H9 (cell line): Measurements from ENCODE around the gene YAP1. TPM values are rescaled to one million over a fixed set of nuclear protein-coding genes. Genes with fewer than 3 reads are reported as not detected.

Experiments
- DNase-seq: peaks from one replicate; pipeline ENCODE4 v3.0.0-alpha.2; 2017
- H2AFZ ChIP-seq: one replicate; pipeline ENCODE4 v1.6.1; 2013; ENCODE audit warnings: mild to moderate bottlenecking, low read length, control low read depth, moderate library complexity
- H2AK5ac ChIP-seq: 2 replicates; pipeline ENCODE4 v1.6.1; 2013; ENCODE audit warnings: low read length, control low read depth, mixed read lengths; ENCODE audit not compliant: insufficient read length
- H2BK120ac ChIP-seq: one replicate; pipeline ENCODE4 v1.6.1; 2013; ENCODE audit warnings: low read depth, mild to moderate bottlenecking, low read length, control low read depth, inconsistent platforms; ENCODE audit not compliant: poor library complexity, severe bottlenecking
- H2BK12ac ChIP-seq: 2 replicates; pipeline ENCODE4 v1.6.1; 2013; ENCODE audit warnings: low read length, control low read depth, mixed read lengths, low read depth; ENCODE audit not compliant: insufficient read length
- H2BK15ac ChIP-seq: 2 replicates; pipeline ENCODE4 v1.6.1; 2013; ENCODE audit warnings: low read depth, low read length, control low read depth
- H2BK20ac ChIP-seq: one replicate; pipeline ENCODE4 v1.6.1; 2013; ENCODE audit warnings: low read depth, mild to moderate bottlenecking, low read length, control low read depth, inconsistent platforms; ENCODE audit not compliant: poor library complexity, severe bottlenecking
- H2BK5ac ChIP-seq: 2 replicates; pipeline ENCODE4 v1.6.1; 2013; ENCODE audit warnings: low read length, control low read depth, mixed read lengths; ENCODE audit not compliant: insufficient read length
- H3K14ac ChIP-seq: 2 replicates; pipeline ENCODE4 v1.6.1; 2013; ENCODE audit warnings: low read length, control low read depth; ENCODE audit not compliant: insufficient read depth
- H3K18ac ChIP-seq: 2 replicates; pipeline ENCODE4 v1.6.1; 2013; ENCODE audit warnings: low read depth, mild to moderate bottlenecking, mixed read lengths, low read length, control low read depth; ENCODE audit not compliant: insufficient read length
- H3K23ac ChIP-seq: 2 replicates; pipeline ENCODE4 v1.6.1; 2013; ENCODE audit warnings: low read length, control low read depth, mixed read lengths, low read depth; ENCODE audit not compliant: insufficient read length
- H3K23me2 ChIP-seq: 2 replicates; pipeline ENCODE4 v1.6.1; 2013; ENCODE audit warnings: low read depth, mild to moderate bottlenecking, mixed read lengths, low read length, control low read depth; ENCODE audit not compliant: insufficient read length, poor library complexity, severe bottlenecking
- H3K27ac ChIP-seq: 2 replicates; pipeline ENCODE4 v1.5.1; 2013; ENCODE audit warnings: low read length, control low read depth, mixed read lengths, low read depth; ENCODE audit not compliant: insufficient read length
- H3K27me3 ChIP-seq: 2 replicates; pipeline ENCODE4 v1.6.1; 2013; ENCODE audit warnings: low read length, control low read depth, inconsistent platforms; ENCODE audit not compliant: insufficient read depth
- H3K4ac ChIP-seq: 2 replicates; pipeline ENCODE4 v1.6.1; 2013; ENCODE audit warnings: low read depth, mild to moderate bottlenecking, control low read depth, inconsistent platforms, low read length, moderate library complexity
- H3K4me1 ChIP-seq: 2 replicates; pipeline ENCODE4 v1.6.1; 2013; ENCODE audit warnings: low read length, control low read depth, inconsistent platforms; ENCODE audit not compliant: insufficient read depth
- H3K4me2 ChIP-seq: 2 replicates; pipeline ENCODE4 v1.6.1; 2013; ENCODE audit warnings: low read length, control low read depth, mixed read lengths; ENCODE audit not compliant: insufficient read length, insufficient read depth
- H3K56ac ChIP-seq: 2 replicates; pipeline ENCODE4 v1.6.1; 2013; ENCODE audit warnings: low read depth, mild to moderate bottlenecking, mixed read lengths, low read length, control low read depth; ENCODE audit not compliant: insufficient read length
- H3K79me1 ChIP-seq: 2 replicates; pipeline ENCODE4 v1.6.1; 2013; ENCODE audit warnings: low read depth, mild to moderate bottlenecking, moderate library complexity, low read length, control low read depth, inconsistent platforms; ENCODE audit not compliant: insufficient read depth, poor library complexity, severe bottlenecking
- H3K79me2 ChIP-seq: 2 replicates; pipeline ENCODE4 v1.6.1; 2013; ENCODE audit warnings: low read length, control low read depth, inconsistent platforms; ENCODE audit not compliant: insufficient read depth
- H3K9ac ChIP-seq: 2 replicates; pipeline ENCODE4 v1.6.1; 2013; ENCODE audit warnings: low read length, control low read depth, mixed read lengths; ENCODE audit not compliant: insufficient read length; ENCODE audit errors: extremely low read depth
- H3K9me3 ChIP-seq: one replicate; pipeline ENCODE4 v1.6.1; 2013; ENCODE audit warnings: low read depth, low read length, inconsistent platforms; ENCODE audit not compliant: control insufficient read depth
- H3T11ph ChIP-seq: one replicate; pipeline ENCODE4 v1.6.1; 2013; ENCODE audit warnings: mild to moderate bottlenecking, low read length, control low read depth, inconsistent platforms
- H4K20me1 ChIP-seq: one replicate; pipeline ENCODE4 v1.6.1; 2013; ENCODE audit not compliant: control insufficient read depth, insufficient read length, insufficient read depth
- H4K5ac ChIP-seq: 2 replicates; pipeline ENCODE4 v1.6.1; 2013; ENCODE audit warnings: low read depth, mild to moderate bottlenecking, mixed read lengths, low read length, control low read depth; ENCODE audit not compliant: insufficient read length
- H4K8ac ChIP-seq: replicated peaks from 2 replicates; pipeline ENCODE4 v1.6.1; 2013; ENCODE audit warnings: low read length, control low read depth, mixed read lengths, low read depth; ENCODE audit not compliant: insufficient read length
- H4K91ac ChIP-seq: 2 replicates; pipeline ENCODE4 v1.6.1; 2013; ENCODE audit warnings: low read depth, mild to moderate bottlenecking, moderate library complexity, mixed read lengths, low read length, control low read depth; ENCODE audit not compliant: insufficient read length
- H3K27ac Mint-ChIP-seq, 3 experiments: 2 replicates in 2 of 3; 3 replicates in 1 of 3; pipeline ENCODE4 v1.8.0; 2020 to 2021; ENCODE audit warnings: mixed read lengths in 3 of 3, mild to moderate bottlenecking in 1 of 3, moderate library complexity in 1 of 3
- H3K27me3 Mint-ChIP-seq: 2 replicates; pipeline ENCODE4 v1.8.0; 2021; ENCODE audit warnings: low read depth, mild to moderate bottlenecking, moderate library complexity, mixed read lengths
- H3K36me3 Mint-ChIP-seq, 3 experiments: 2 replicates in 2 of 3; 3 replicates in 1 of 3; pipeline ENCODE4 v1.8.0; 2020 to 2021; ENCODE audit warnings: low read depth in 3 of 3, mixed read lengths in 3 of 3; ENCODE audit not compliant: insufficient read depth in 1 of 3
- H3K4me1 Mint-ChIP-seq, 2 experiments: 2 replicates each; pipeline ENCODE4 v1.8.0; 2020; ENCODE audit warnings: mixed read lengths in 2 of 2
- H3K4me3 Mint-ChIP-seq, 2 experiments: 2 replicates in 1 of 2; 3 replicates in 1 of 2; pipeline ENCODE4 v1.8.0; 2020 to 2021; ENCODE audit warnings: mild to moderate bottlenecking in 2 of 2, mixed read lengths in 2 of 2, moderate library complexity in 1 of 2
- H3K9me3 Mint-ChIP-seq, 2 experiments: 2 replicates in 1 of 2; 3 replicates in 1 of 2; pipeline ENCODE4 v1.8.0; 2020; ENCODE audit warnings: mild to moderate bottlenecking in 2 of 2, mixed read lengths in 2 of 2, moderate library complexity in 1 of 2
- WGBS: extraction: QIAGEN DNeasy Blood & Tissue Kit; methylation state at CpG from one replicate; pipeline ENCODE4 v1.1.7; 2013; ENCODE audit warnings: missing lambda C conversion rate, low lambda C conversion rate, mixed read lengths; ENCODE audit not compliant: insufficient read length; ENCODE audit errors: extremely low coverage; 5-methylcytosine and 5-hydroxymethylcytosine counted together
- total RNA-seq: library from RNA; stranded (reverse); gene quantifications from 2 replicates; pipeline ENCODE4 v1.2.1, GENCODE V29; 2021
- TF ChIP-seq, protein P1 (sequence below): fragments of 200-600 bp; sonication (generic); conservative IDR thresholded peaks from 3 replicates; pipeline ENCODE4 v1.8.0; 2021; ENCODE audit warnings: antibody characterized with exemption, mild to moderate bottlenecking

YAP1 gene
- total RNA-seq, 1 experiment from 2014 or later = 124 TPM

DNA sequence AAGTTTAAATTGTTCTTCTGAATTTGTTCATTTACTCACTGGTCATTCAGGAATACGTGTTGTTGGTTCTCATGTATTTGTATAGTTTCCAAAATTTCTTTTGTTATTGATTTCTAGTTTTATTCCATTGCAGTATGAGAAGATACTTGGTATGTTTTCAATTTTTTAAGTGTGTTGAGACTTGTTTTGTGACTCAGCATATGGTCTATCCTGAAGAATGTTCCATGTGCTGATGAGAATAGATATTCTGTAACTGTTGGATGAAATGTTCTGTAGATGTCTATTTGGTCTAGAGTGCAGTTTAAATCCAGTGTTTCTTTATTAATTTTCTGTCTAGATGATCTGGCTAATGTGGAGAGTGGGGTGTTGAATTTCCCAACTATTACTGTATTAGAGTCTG lies 39.5 kb upstream of the YAP1 start:
- Mint-ChIP-seq H3K27ac (no peak overlapping the region), H3K36me3 (peaks cover 15 to 26% (median 17%) of the 10 kb centered on the region in 3 experiments; a peak in 6 of 7 replicates), H3K4me3 (no peak overlapping the region), H3K27me3 (no peaks in the 10 kb centered on the region), H3K9me3 (peaks cover 22 to 24% of the 10 kb centered on the region in 2 experiments), H3K4me1 (peaks cover 0 to 3% of the 10 kb centered on the region in 2 experiments; a peak in 1 of 4 replicates)
- no peak overlapping the region for H3K4me2 ChIP-seq
- H3K27me3 ChIP-seq = no peaks in the 10 kb centered on the region
- H3K18ac ChIP-seq = no peak overlapping the region
- no peak overlapping the region for H3K14ac ChIP-seq
- no peak overlapping the region for H2AK5ac ChIP-seq
- H3K23me2 ChIP-seq = no peaks in the 10 kb centered on the region
- H3K23ac ChIP-seq = no peak overlapping the region
- no peaks in the 10 kb centered on the region for H3K9me3 ChIP-seq
- no peak overlapping the region for H2BK5ac ChIP-seq
- TF ChIP-seq, protein P1, sequence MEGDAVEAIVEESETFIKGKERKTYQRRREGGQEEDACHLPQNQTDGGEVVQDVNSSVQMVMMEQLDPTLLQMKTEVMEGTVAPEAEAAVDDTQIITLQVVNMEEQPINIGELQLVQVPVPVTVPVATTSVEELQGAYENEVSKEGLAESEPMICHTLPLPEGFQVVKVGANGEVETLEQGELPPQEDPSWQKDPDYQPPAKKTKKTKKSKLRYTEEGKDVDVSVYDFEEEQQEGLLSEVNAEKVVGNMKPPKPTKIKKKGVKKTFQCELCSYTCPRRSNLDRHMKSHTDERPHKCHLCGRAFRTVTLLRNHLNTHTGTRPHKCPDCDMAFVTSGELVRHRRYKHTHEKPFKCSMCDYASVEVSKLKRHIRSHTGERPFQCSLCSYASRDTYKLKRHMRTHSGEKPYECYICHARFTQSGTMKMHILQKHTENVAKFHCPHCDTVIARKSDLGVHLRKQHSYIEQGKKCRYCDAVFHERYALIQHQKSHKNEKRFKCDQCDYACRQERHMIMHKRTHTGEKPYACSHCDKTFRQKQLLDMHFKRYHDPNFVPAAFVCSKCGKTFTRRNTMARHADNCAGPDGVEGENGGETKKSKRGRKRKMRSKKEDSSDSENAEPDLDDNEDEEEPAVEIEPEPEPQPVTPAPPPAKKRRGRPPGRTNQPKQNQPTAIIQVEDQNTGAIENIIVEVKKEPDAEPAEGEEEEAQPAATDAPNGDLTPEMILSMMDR = no peak
- H3K79me1 ChIP-seq = no peaks in the 10 kb centered on the region
- no peak overlapping the region for H2AFZ ChIP-seq
- no peak overlapping the region for H2BK120ac ChIP-seq
- H2BK12ac ChIP-seq = no peak overlapping the region
- no peak overlapping the region for H3K56ac ChIP-seq
- no peak overlapping the region for H4K5ac ChIP-seq
- no peak overlapping the region for H2BK20ac ChIP-seq
- H3T11ph ChIP-seq = no peak overlapping the region
- DNase-seq = no peak
- no peak overlapping the region for H3K9ac ChIP-seq
- H3K4ac ChIP-seq = no peak overlapping the region
- no peaks in the 10 kb centered on the region for H4K20me1 ChIP-seq
- no peak overlapping the region for H4K8ac ChIP-seq
- H4K91ac ChIP-seq = no peak overlapping the region
- no CpG with 5 or more reads among the region's 1 CpG for WGBS
- H3K27ac ChIP-seq = no peak overlapping the region
- H3K4me1 ChIP-seq = no peaks in the 10 kb centered on the region
- H2BK15ac ChIP-seq = no peak overlapping the region
- no peaks in the 10 kb centered on the region for H3K79me2 ChIP-seq
